GM19351 (cell line): ENCODE results near the gene MRS2.
"Not testable (repeated sequence)": the region's sequence is repeated elsewhere in the genome, so short reads cannot be mapped to it uniquely, and the experiment has no call there.

Experiments
- ATAC-seq: cut with Tn5 transposase; IDR thresholded peaks from one replicate; pipeline ENCODE4 v1.9.1; 2021; ENCODE audit warnings: mild to moderate bottlenecking, moderate library complexity; ENCODE audit not compliant: unreplicated experiment

Gene MRS2

GRCh38 chr6:24402697-24403500 is at the start of gene MRS2:
Gene MRS2, plus strand, starts transcription at chr6:24402936. Its CDS starts 111 bp downstream, at chr6:24403047.
- peak; percentile 96 for ATAC-seq

- ATAC-seq = no peak
Observed at GRCh38 chr6:24353861-24354260, 48.9 kb upstream of the MRS2 start.

- ATAC-seq = no peak
Observed at GRCh38 chr6:24355393-24355792, 47.3 kb upstream of the MRS2 start.

GRCh38 chr6:24356310-24356973 is 46.3 kb upstream of the MRS2 start:
- ATAC-seq = no peak

- ATAC-seq = no peak
Observed at GRCh38 chr6:24357336-24358218, 45.2 kb upstream of the MRS2 start, which contains the start of gene DCDC2. Gene DCDC2, minus strand, starts transcription at chr6:24358059. Its CDS starts 309 bp downstream, at chr6:24357750.

GRCh38 chr6:24358219-24358821 is 44.4 kb upstream of the MRS2 start:
- no peak for ATAC-seq

GRCh38 chr6:24359640-24360454 is 42.9 kb upstream of the MRS2 start:
- peak; percentile 75 for ATAC-seq

GRCh38 chr6:24362363-24362762 is 40.4 kb upstream of the MRS2 start:
- not testable (repeated sequence) for ATAC-seq

GRCh38 chr6:24365103-24365633 is 37.6 kb upstream of the MRS2 start:
- ATAC-seq = not testable (repeated sequence)

- ATAC-seq = no peak
Observed at GRCh38 chr6:24374612-24375011, 28.1 kb upstream of the MRS2 start.

GRCh38 chr6:24376871-24377270 is 25.9 kb upstream of the MRS2 start:
- no peak for ATAC-seq

- ATAC-seq = peak; percentile 67
Observed at GRCh38 chr6:24378473-24379097, 24.2 kb upstream of the MRS2 start.

- no peak for ATAC-seq
Observed at GRCh38 chr6:24381476-24382219, 21.1 kb upstream of the MRS2 start.

- no peak for ATAC-seq
Observed at GRCh38 chr6:24382220-24382540, 20.6 kb upstream of the MRS2 start.

- not testable (repeated sequence) for ATAC-seq
Observed at GRCh38 chr6:24382891-24383494, 19.7 kb upstream of the MRS2 start.

GRCh38 chr6:24384369-24385130 is 18.2 kb upstream of the MRS2 start:
- not testable (repeated sequence) for ATAC-seq

- ATAC-seq = peak; percentile 62
Observed at GRCh38 chr6:24385536-24386269, 17.0 kb upstream of the MRS2 start.
